ENCODE results near the gene LGI4. TPM values are rescaled to one million over a fixed set of nuclear protein-coding genes. Genes with fewer than 3 reads are reported as not detected.

LGI4 gene
- total RNA-seq, 2 experiments from 2014 or later, result 0.66 to 0.67 TPM

GRCh38 chr19:35169221-35169995, 34.5 kb upstream of the LGI4 start:
- no peak for DNase-seq
- intact Hi-C loops (cut with DNase I, micrococcal nuclease), result no loop called here

GRCh38 chr19:35168196-35168595, 33.3 kb upstream of the LGI4 start:
- intact Hi-C loops (cut with DNase I, micrococcal nuclease), result no loop called here
- Mint-ChIP-seq H3K27ac (peak overlapping the region; percentile 78), H3K4me1 (peaks cover 46% of the 10 kb centered on the region), H3K36me3 (ENCODE audit: low read depth) (peaks cover 82% of the 10 kb centered on the region), H3K4me3 (no peak overlapping the region), H3K27me3 (no peaks in the 10 kb centered on the region), H3K9me3 (ENCODE audit: low read depth) (peaks cover 28% of the 10 kb centered on the region)
- DNase-seq (no peak), ATAC-seq (no peak)
- CTCF ChIA-PET, result interaction anchor here (0.7 to 1.1 kb wide), 3 partner anchors 22 to 314 kb away, joined by 3 read pairs; no protein-coding TSS in a partner anchor
- POLR2A ChIA-PET, result interaction anchor here (0.6 kb wide), 1 partner anchor 10 kb away, joined by 8 read pairs; no protein-coding TSS in a partner anchor

More at GRCh38 chr19:35169221-35169995, 34.5 kb upstream of the LGI4 start:
- ATAC-seq, result peak; percentile 53
- Mint-ChIP-seq H3K27ac (peak overlapping the region; percentile 91), H3K36me3 (ENCODE audit: low read depth) (peaks cover 70% of the 10 kb centered on the region), H3K4me3 (no peak overlapping the region), H3K4me1 (peaks cover 46% of the 10 kb centered on the region), H3K9me3 (ENCODE audit: low read depth) (peaks cover 17% of the 10 kb centered on the region), H3K27me3 (no peaks in the 10 kb centered on the region)
- POLR2A ChIA-PET, result no interaction called here
- CTCF ChIA-PET, result interaction anchor here (0.7 to 1.4 kb wide), 3 partner anchors 20 to 715 kb away, joined by 3 read pairs; no protein-coding TSS in a partner anchor

GRCh38 chr19:35167251-35168119, 32.6 kb upstream of the LGI4 start:
- Mint-ChIP-seq H3K9me3 (ENCODE audit: low read depth) (peaks cover 32% of the 10 kb centered on the region), H3K4me3 (no peak overlapping the region), H3K36me3 (ENCODE audit: low read depth) (peaks cover 85% of the 10 kb centered on the region), H3K27ac (peak overlapping the region; percentile 78), H3K4me1 (peaks cover 46% of the 10 kb centered on the region), H3K27me3 (no peaks in the 10 kb centered on the region)
- POLR2A ChIA-PET, result interaction anchor here (0.6 kb wide), 1 partner anchor 10 kb away, joined by 8 read pairs; no protein-coding TSS in a partner anchor
- CTCF ChIA-PET, result interaction anchor here (0.6 to 0.7 kb wide), 2 partner anchors 81 to 313 kb away, joined by 3 read pairs; no protein-coding TSS in a partner anchor
- no peak for ATAC-seq
- intact Hi-C loops (cut with DNase I, micrococcal nuclease), result no loop called here
- no peak for DNase-seq

- intact Hi-C loops (cut with DNase I, micrococcal nuclease), result no loop called here
- CTCF ChIA-PET, result interaction anchor here (0.7 kb wide), 1 partner anchor 236 kb away, joined by 3 read pairs; no protein-coding TSS in a partner anchor
- Mint-ChIP-seq H3K27me3 (no peaks in the 10 kb centered on the region), H3K36me3 (ENCODE audit: low read depth) (peaks cover 87% of the 10 kb centered on the region), H3K4me1 (peaks cover 43% of the 10 kb centered on the region), H3K9me3 (ENCODE audit: low read depth) (peaks cover 38% of the 10 kb centered on the region), H3K27ac (peak overlapping the region; percentile 72), H3K4me3 (no peak overlapping the region)
- ATAC-seq, result no peak
- POLR2A ChIA-PET, result no interaction called here
- DNase-seq, result no peak
Measured at GRCh38 chr19:35166100-35167063, 31.5 kb upstream of the LGI4 start.

GRCh38 chr19:35165200-35166058, 30.6 kb upstream of the LGI4 start:
- peaks cover 41% of the 10 kb centered on the region for H3K9me3 Mint-ChIP-seq (ENCODE audit: low read depth)

GRCh38 chr19:35164418-35164817, 29.6 kb upstream of the LGI4 start:
- no peak overlapping the region for H3K4me3 Mint-ChIP-seq
- no peak for ATAC-seq
- ChIA-PET POLR2A (interaction anchor here (0.6 to 0.7 kb wide), 2 partner anchors 101 to 585 kb away, joined by 3 read pairs; no protein-coding TSS in a partner anchor), CTCF (no interaction called here)
- intact Hi-C loops (cut with DNase I, micrococcal nuclease), result no loop called here
- no peak for DNase-seq
- H3K36me3 Mint-ChIP-seq (ENCODE audit: low read depth), result peaks cover 92% of the 10 kb centered on the region
- no peaks in the 10 kb centered on the region for H3K27me3 Mint-ChIP-seq
- H3K27ac Mint-ChIP-seq, result no peak overlapping the region
- peaks cover 46% of the 10 kb centered on the region for H3K4me1 Mint-ChIP-seq
- H3K9me3 Mint-ChIP-seq (ENCODE audit: low read depth), result peaks cover 41% of the 10 kb centered on the region

More at GRCh38 chr19:35165200-35166058, 30.6 kb upstream of the LGI4 start:
- ChIA-PET POLR2A (no interaction called here), CTCF (no interaction called here)
- ATAC-seq (no peak), DNase-seq (no peak)
- H3K36me3 Mint-ChIP-seq (ENCODE audit: low read depth), result peaks cover 90% of the 10 kb centered on the region
- peaks cover 46% of the 10 kb centered on the region for H3K4me1 Mint-ChIP-seq
- no peak overlapping the region for H3K4me3 Mint-ChIP-seq
- H3K27me3 Mint-ChIP-seq, result no peaks in the 10 kb centered on the region
- peak overlapping the region; percentile 59 for H3K27ac Mint-ChIP-seq
- intact Hi-C loops (cut with DNase I, micrococcal nuclease), result no loop called here

GRCh38 chr19:35162471-35163326, 27.8 kb upstream of the LGI4 start:
- peaks cover 41% of the 10 kb centered on the region for H3K9me3 Mint-ChIP-seq (ENCODE audit: low read depth)
- DNase-seq, result no peak
- H3K4me3 Mint-ChIP-seq, result no peak overlapping the region
- POLR2A ChIA-PET, result no interaction called here
- intact Hi-C loops (cut with DNase I, micrococcal nuclease), result no loop called here
- ATAC-seq, result no peak
- H3K36me3 Mint-ChIP-seq (ENCODE audit: low read depth), result peaks cover 100% of the 10 kb centered on the region
- no peaks in the 10 kb centered on the region for H3K27me3 Mint-ChIP-seq
- H3K27ac Mint-ChIP-seq, result peak overlapping the region; percentile 51
- peaks cover 47% of the 10 kb centered on the region for H3K4me1 Mint-ChIP-seq
- CTCF ChIA-PET, result interaction anchor here (0.6 to 2.5 kb wide), 6 partner anchors 9 to 415 kb away, joined by 3 to 8 read pairs (median 4); partner anchors contain the start of gene FXYD5

GRCh38 chr19:35161434-35161743, 26.5 kb upstream of the LGI4 start:
- intact Hi-C loops (cut with DNase I, micrococcal nuclease), result no loop called here
- POLR2A ChIA-PET, result interaction anchor here (0.7 kb wide), 1 partner anchor 15 kb away, joined by 5 read pairs; no protein-coding TSS in a partner anchor
- Mint-ChIP-seq H3K4me3 (no peak overlapping the region), H3K27ac (peak overlapping the region; percentile 29), H3K4me1 (peaks cover 47% of the 10 kb centered on the region), H3K27me3 (no peaks in the 10 kb centered on the region), H3K36me3 (ENCODE audit: low read depth) (peaks cover 100% of the 10 kb centered on the region), H3K9me3 (ENCODE audit: low read depth) (peaks cover 38% of the 10 kb centered on the region)
- CTCF ChIA-PET, result interaction anchor here (2.5 kb wide), 1 partner anchor 20 kb away, joined by 8 read pairs; no protein-coding TSS in a partner anchor
- ATAC-seq (peak; percentile 33), DNase-seq (no peak)

- ChIA-PET CTCF (interaction anchor here (2.5 kb wide), 1 partner anchor 20 kb away, joined by 8 read pairs; no protein-coding TSS in a partner anchor), POLR2A (interaction anchor here (0.7 kb wide), 1 partner anchor 14 kb away, joined by 5 read pairs; no protein-coding TSS in a partner anchor)
- peaks cover 100% of the 10 kb centered on the region for H3K36me3 Mint-ChIP-seq (ENCODE audit: low read depth)
- peaks cover 32% of the 10 kb centered on the region for H3K9me3 Mint-ChIP-seq (ENCODE audit: low read depth)
- DNase-seq, result no peak
- no peak overlapping the region for H3K4me3 Mint-ChIP-seq
- intact Hi-C loops (cut with DNase I, micrococcal nuclease), result no loop called here
- no peaks in the 10 kb centered on the region for H3K27me3 Mint-ChIP-seq
- H3K4me1 Mint-ChIP-seq, result peaks cover 48% of the 10 kb centered on the region
- peak overlapping the region; percentile 29 for H3K27ac Mint-ChIP-seq
- peak; percentile 17 for ATAC-seq
Measured at GRCh38 chr19:35160629-35161433, 26.0 kb upstream of the LGI4 start.

Measured in activated CD4-positive, alpha-beta T cell treated with anti-CD3 and anti-CD28 coated beads for 36 hours (primary cell).